ENCODE results near the gene IRF3. TPM values are rescaled to one million over a fixed set of nuclear protein-coding genes. Genes with fewer than 3 reads are reported as not detected.

IRF3 gene
- total RNA-seq, 4 donors from 2014 or later: 41.5 to 62.5 (median 52.3) TPM

- no peaks in the 10 kb centered on the region for H3K27me3 ChIP-seq
- 92 to 97% methylated on average over 8 to 12 of the region's 16 CpGs for WGBS, 2 donors
- TF ChIP-seq, protein P1, sequence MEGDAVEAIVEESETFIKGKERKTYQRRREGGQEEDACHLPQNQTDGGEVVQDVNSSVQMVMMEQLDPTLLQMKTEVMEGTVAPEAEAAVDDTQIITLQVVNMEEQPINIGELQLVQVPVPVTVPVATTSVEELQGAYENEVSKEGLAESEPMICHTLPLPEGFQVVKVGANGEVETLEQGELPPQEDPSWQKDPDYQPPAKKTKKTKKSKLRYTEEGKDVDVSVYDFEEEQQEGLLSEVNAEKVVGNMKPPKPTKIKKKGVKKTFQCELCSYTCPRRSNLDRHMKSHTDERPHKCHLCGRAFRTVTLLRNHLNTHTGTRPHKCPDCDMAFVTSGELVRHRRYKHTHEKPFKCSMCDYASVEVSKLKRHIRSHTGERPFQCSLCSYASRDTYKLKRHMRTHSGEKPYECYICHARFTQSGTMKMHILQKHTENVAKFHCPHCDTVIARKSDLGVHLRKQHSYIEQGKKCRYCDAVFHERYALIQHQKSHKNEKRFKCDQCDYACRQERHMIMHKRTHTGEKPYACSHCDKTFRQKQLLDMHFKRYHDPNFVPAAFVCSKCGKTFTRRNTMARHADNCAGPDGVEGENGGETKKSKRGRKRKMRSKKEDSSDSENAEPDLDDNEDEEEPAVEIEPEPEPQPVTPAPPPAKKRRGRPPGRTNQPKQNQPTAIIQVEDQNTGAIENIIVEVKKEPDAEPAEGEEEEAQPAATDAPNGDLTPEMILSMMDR (IDR thresholded peaks at IDR 0.05): no peak
- no peak for TF ChIP-seq POLR2A (IDR thresholded peaks at IDR 0.05)
- H3K36me3 ChIP-seq: no peaks in the 10 kb centered on the region
- no peak for DNase-seq
- H3K9me3 ChIP-seq: no peaks in the 10 kb centered on the region
- no peak overlapping the region for H3K27ac ChIP-seq
- no peaks in the 10 kb centered on the region for H3K4me1 ChIP-seq
- H3K4me3 ChIP-seq (replicated peaks in 1 of 3): no peak overlapping the region
- intact Hi-C loops (cut with DNase I): no loop called here
Observed at GRCh38 chr19:49705919-49706318, 40.3 kb upstream of the IRF3 start.

GRCh38 chr19:49704888-49705642, 39.4 kb upstream of the IRF3 start:
- Histone ChIP-seq H3K27me3 (no peaks in the 10 kb centered on the region), H3K4me3 (replicated peaks in 1 of 3) (no peak overlapping the region), H3K36me3 (no peaks in the 10 kb centered on the region), H3K27ac (no peak overlapping the region), H3K4me1 (no peaks in the 10 kb centered on the region), H3K9me3 (no peaks in the 10 kb centered on the region)
- no peak for DNase-seq
- 91 to 94% methylated on average over 13 to 22 of the region's 22 CpGs for WGBS, 2 donors
- intact Hi-C loops (cut with DNase I): no loop called here
- no peak for TF ChIP-seq POLR2A (IDR thresholded peaks at IDR 0.05)
- TF ChIP-seq, protein P1 (IDR thresholded peaks at IDR 0.05): no peak

DNA sequence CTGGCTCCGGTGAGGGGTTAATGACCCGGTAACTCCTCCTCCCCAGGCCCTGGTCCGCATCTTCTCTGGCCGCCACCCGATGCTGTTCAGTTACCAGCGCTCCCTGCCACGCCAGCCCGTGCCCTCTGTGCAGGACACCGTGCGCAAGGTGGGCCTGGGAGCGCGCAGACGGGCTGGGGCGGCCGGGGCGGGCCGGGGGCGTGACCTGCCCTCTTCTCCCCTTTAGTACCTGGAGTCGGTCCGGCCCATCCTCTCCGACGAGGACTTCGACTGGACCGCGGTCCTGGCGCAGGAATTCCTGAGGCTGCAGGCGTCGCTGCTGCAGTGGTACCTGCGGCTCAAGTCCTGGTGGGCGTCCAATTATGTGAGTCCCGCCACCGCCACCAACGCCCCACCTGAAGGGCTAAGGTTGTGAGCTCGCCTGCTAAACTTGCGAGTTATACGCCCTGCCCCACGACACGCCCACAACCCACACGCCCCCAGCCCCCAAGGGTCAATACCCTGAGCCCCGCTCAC, 35.7 kb upstream of the IRF3 start:
- Histone ChIP-seq H3K4me1 (no peaks in the 10 kb centered on the region), H3K4me3 (replicated peaks in 1 of 3) (no peak overlapping the region), H3K27ac (no peak overlapping the region), H3K27me3 (no peaks in the 10 kb centered on the region), H3K9me3 (no peaks in the 10 kb centered on the region), H3K36me3 (no peaks in the 10 kb centered on the region)
- TF ChIP-seq, protein P1 (IDR thresholded peaks at IDR 0.05): no peak
- TF ChIP-seq POLR2A (IDR thresholded peaks at IDR 0.05): no peak
- no peak for DNase-seq
- 45 to 55% methylated on average over 30 to 40 of the region's 40 CpGs for WGBS, 2 donors
- intact Hi-C loops (cut with DNase I): no loop called here

DNA sequence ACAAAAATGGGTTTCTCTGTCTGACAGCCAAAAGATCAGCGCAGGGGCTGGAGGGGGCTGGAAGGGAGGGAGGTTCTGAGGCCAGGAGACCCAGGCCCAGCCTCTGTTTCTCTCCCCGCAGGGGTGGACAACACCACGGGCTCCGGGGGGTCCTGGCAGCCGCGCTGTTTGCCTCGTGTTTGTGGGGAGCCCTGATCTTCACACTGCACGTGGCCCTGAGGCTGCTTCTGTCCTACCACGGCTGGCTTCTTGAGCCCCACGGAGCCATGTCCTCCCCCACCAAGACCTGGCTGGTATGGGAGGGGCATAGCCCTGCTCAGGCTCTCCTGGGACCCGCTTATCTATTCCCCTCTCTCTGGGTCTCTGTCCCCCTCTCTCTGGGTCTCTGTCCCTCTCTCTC, 34.9 kb upstream of the IRF3 start:
- no peaks in the 10 kb centered on the region for H3K36me3 ChIP-seq
- H3K9me3 ChIP-seq: no peaks in the 10 kb centered on the region
- H3K27me3 ChIP-seq: no peaks in the 10 kb centered on the region
- TF ChIP-seq, protein P1 (IDR thresholded peaks at IDR 0.05): no peak
- no peak for TF ChIP-seq POLR2A (IDR thresholded peaks at IDR 0.05)
- intact Hi-C loops (cut with DNase I): no loop called here
- no peak overlapping the region for H3K4me3 ChIP-seq (replicated peaks in 1 of 3)
- WGBS, 2 donors: 49 to 55% methylated on average over 8 to 11 of the region's 11 CpGs
- H3K27ac ChIP-seq: no peak overlapping the region
- H3K4me1 ChIP-seq: no peaks in the 10 kb centered on the region
- no peak for DNase-seq

DNA sequence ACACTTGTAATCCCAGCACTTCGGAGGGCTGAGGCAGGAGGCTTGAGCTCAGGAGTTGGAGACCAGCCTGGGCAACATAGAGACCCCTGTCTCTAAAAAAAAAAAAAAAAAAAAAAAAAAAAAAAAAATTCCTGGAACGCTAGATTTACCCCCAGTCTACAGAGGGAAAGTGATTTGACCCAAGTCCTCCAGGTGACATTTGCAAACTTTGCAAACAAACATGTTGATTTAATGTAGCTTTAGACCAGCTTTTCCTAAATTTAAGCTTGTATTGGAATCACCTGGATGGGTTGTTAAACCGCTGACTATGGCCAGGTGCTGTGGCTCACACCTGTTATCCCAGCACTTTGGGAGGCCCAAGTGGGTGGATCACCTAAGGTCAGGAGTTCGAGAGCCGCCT, 33.7 kb upstream of the IRF3 start:
- TF ChIP-seq, protein P1 (IDR thresholded peaks at IDR 0.05): no peak
- TF ChIP-seq POLR2A (IDR thresholded peaks at IDR 0.05): no peak
- WGBS, 2 donors: 91 to 93% methylated on average over 5 of the region's 5 CpGs
- no peaks in the 10 kb centered on the region for H3K27me3 ChIP-seq
- DNase-seq: no peak
- H3K4me3 ChIP-seq (replicated peaks in 1 of 3): no peak overlapping the region
- H3K27ac ChIP-seq: no peak overlapping the region
- intact Hi-C loops (cut with DNase I): no loop called here
- H3K9me3 ChIP-seq: no peaks in the 10 kb centered on the region
- no peaks in the 10 kb centered on the region for H3K4me1 ChIP-seq
- no peaks in the 10 kb centered on the region for H3K36me3 ChIP-seq
